HEK293 (cell line): ENCODE measurements around the gene CCDC112.

ENCODE experiments used
- BCL11B ChIP-seq: fragments of 450-650 bp; formaldehyde crosslinking; IDR thresholded peaks from 2 replicates; pipeline ENCODE4 v1.5.1; 2016; ENCODE audit warnings: low read depth, missing biosample characterization, missing genetic modification characterization
- EGR2 ChIP-seq: fragments of 450-650 bp; formaldehyde crosslinking; IDR thresholded peaks from 2 replicates; pipeline ENCODE4 v1.5.1; 2016; ENCODE audit warnings: low read depth, missing biosample characterization, missing genetic modification characterization
- HOXC10 ChIP-seq: sonication (generic); formaldehyde crosslinking; IDR thresholded peaks from 2 replicates; pipeline ENCODE4 v1.8.1; 2023; ENCODE audit warnings: mild to moderate bottlenecking, missing genetic modification reagents
- KLF16 ChIP-seq: fragments of 450-650 bp; formaldehyde crosslinking; IDR thresholded peaks from 2 replicates; pipeline ENCODE4 v1.5.1; 2017; ENCODE audit warnings: missing biosample characterization, missing genetic modification characterization
- OVOL3 ChIP-seq: fragments of 450-650 bp; formaldehyde crosslinking; IDR thresholded peaks from 2 replicates; pipeline ENCODE4 v1.5.1; 2016; ENCODE audit warnings: missing biosample characterization, missing genetic modification characterization
- PRDM1 ChIP-seq: fragments of 450-650 bp; formaldehyde crosslinking; IDR thresholded peaks from 2 replicates; pipeline ENCODE4; 2016; ENCODE audit warnings: missing biosample characterization, missing genetic modification characterization
- SETDB1 ChIP-seq: IDR thresholded peaks from one replicate; pipeline ENCODE4 v1.6.1; 2017; ENCODE audit warnings: mild to moderate bottlenecking, low read length, moderate library complexity, mixed read lengths; ENCODE audit not compliant: insufficient read length
- SP2 ChIP-seq: fragments of 450-650 bp; formaldehyde crosslinking; IDR thresholded peaks from 2 replicates; pipeline ENCODE4 v1.5.1; 2016; ENCODE audit warnings: missing biosample characterization, missing genetic modification characterization
- TRIM28 ChIP-seq: IDR thresholded peaks from 2 replicates; pipeline ENCODE4 v1.6.1; 2011; ENCODE audit warnings: low read length, control low read depth, borderline replicate concordance
- WT1 ChIP-seq: fragments of 450-650 bp; formaldehyde crosslinking; IDR thresholded peaks from 2 replicates; pipeline ENCODE4 v1.5.1; 2016; ENCODE audit warnings: missing biosample characterization, missing genetic modification characterization
- YY2 ChIP-seq: fragments of 450-650 bp; formaldehyde crosslinking; IDR thresholded peaks from 2 replicates; pipeline ENCODE4 v1.5.1; 2016; ENCODE audit warnings: missing biosample characterization, missing genetic modification characterization
- ZFP3 ChIP-seq: fragments of 450-650 bp; formaldehyde crosslinking; IDR thresholded peaks from 2 replicates; pipeline ENCODE4 v1.5.1; 2016; ENCODE audit warnings: low read depth, missing biosample characterization, missing genetic modification characterization
- ZFP69B ChIP-seq: fragments of 450-650 bp; formaldehyde crosslinking; IDR thresholded peaks from 2 replicates; pipeline ENCODE4 v1.5.1; 2016; ENCODE audit warnings: missing biosample characterization, missing genetic modification characterization
- ZNF221 ChIP-seq: fragments of 450-650 bp; formaldehyde crosslinking; IDR thresholded peaks from 2 replicates; pipeline ENCODE4 v1.5.1; 2017; ENCODE audit warnings: missing biosample characterization, missing genetic modification characterization, borderline replicate concordance
- ZNF24 ChIP-seq: fragments of 450-650 bp; formaldehyde crosslinking; IDR thresholded peaks from 2 replicates; pipeline ENCODE4 v1.5.1; 2016; ENCODE audit warnings: missing biosample characterization, missing genetic modification characterization
- ZNF302 ChIP-seq: fragments of 450-650 bp; formaldehyde crosslinking; IDR thresholded peaks from 2 replicates; pipeline ENCODE4 v1.5.1; 2016; ENCODE audit warnings: missing biosample characterization, missing genetic modification characterization, low read depth
- ZNF391 ChIP-seq: fragments of 450-650 bp; formaldehyde crosslinking; IDR thresholded peaks from 2 replicates; pipeline ENCODE4 v1.5.1; 2016; ENCODE audit warnings: low read depth, missing biosample characterization, missing genetic modification characterization, borderline replicate concordance
- ZNF423 ChIP-seq: fragments of 450-650 bp; formaldehyde crosslinking; IDR thresholded peaks from 2 replicates; pipeline ENCODE4 v1.5.1; 2016; ENCODE audit warnings: missing biosample characterization, missing genetic modification characterization
- ZNF488 ChIP-seq: fragments of 450-650 bp; formaldehyde crosslinking; IDR thresholded peaks from 2 replicates; pipeline ENCODE4 v1.5.1; 2016; ENCODE audit warnings: missing biosample characterization, missing genetic modification characterization
- ZNF561 ChIP-seq: fragments of 450-650 bp; IDR thresholded peaks from 2 replicates; pipeline ENCODE4 v1.5.1; 2018; ENCODE audit warnings: missing biosample characterization, missing genetic modification characterization, borderline replicate concordance
- ZNF571 ChIP-seq: fragments of 450-650 bp; formaldehyde crosslinking; IDR thresholded peaks from 2 replicates; pipeline ENCODE4 v1.5.0; 2017; ENCODE audit warnings: missing biosample characterization, missing genetic modification characterization
- ZNF624 ChIP-seq: fragments of 450-650 bp; formaldehyde crosslinking; IDR thresholded peaks from 2 replicates; pipeline ENCODE4 v1.5.1; 2017; ENCODE audit warnings: missing biosample characterization, missing genetic modification characterization
- ZNF626 ChIP-seq: fragments of 450-650 bp; sonication (Bioruptor Pico); formaldehyde crosslinking; IDR thresholded peaks from 2 replicates; pipeline ENCODE4 v1.5.1; 2018; ENCODE audit warnings: missing biosample characterization, missing genetic modification characterization, inconsistent platforms
- ZNF704 ChIP-seq: fragments of 450-650 bp; formaldehyde crosslinking; IDR thresholded peaks from 2 replicates; pipeline ENCODE4 v1.5.1; 2016; ENCODE audit warnings: missing biosample characterization, missing genetic modification characterization
- ZNF747 ChIP-seq: fragments of 450-650 bp; formaldehyde crosslinking; IDR thresholded peaks from 2 replicates; pipeline ENCODE4 v1.5.1; 2016; ENCODE audit warnings: missing biosample characterization, missing genetic modification characterization
- ZNF76 ChIP-seq: fragments of 450-650 bp; formaldehyde crosslinking; IDR thresholded peaks from 2 replicates; pipeline ENCODE4; 2016; ENCODE audit warnings: low read depth, missing biosample characterization, missing genetic modification characterization, borderline replicate concordance
- ZNF837 ChIP-seq: fragments of 450-650 bp; formaldehyde crosslinking; IDR thresholded peaks from 2 replicates; pipeline ENCODE4 v1.5.1; 2016; ENCODE audit warnings: missing biosample characterization, missing genetic modification characterization
- TF ChIP-seq, protein P1 (sequence below): fragments of 450-650 bp; formaldehyde crosslinking; IDR thresholded peaks from 2 replicates; pipeline ENCODE4 v1.5.1; 2016; ENCODE audit warnings: missing biosample characterization, missing genetic modification characterization
- TF ChIP-seq, protein P2 (sequence below): fragments of 450-650 bp; formaldehyde crosslinking; IDR thresholded peaks from 2 replicates; pipeline ENCODE4 v1.5.1; 2016; ENCODE audit warnings: missing biosample characterization, missing genetic modification characterization
- TF ChIP-seq, protein P3 (sequence below): fragments of 450-650 bp; formaldehyde crosslinking; IDR thresholded peaks from 2 replicates; pipeline ENCODE4 v1.5.1; 2016; ENCODE audit warnings: missing biosample characterization, missing genetic modification characterization
- TF ChIP-seq, protein P4 (sequence below): fragments of 450-650 bp; IDR thresholded peaks from 2 replicates; pipeline ENCODE4 v1.5.1; 2018; ENCODE audit warnings: missing biosample characterization, mild to moderate bottlenecking, missing genetic modification characterization

The CCDC112 gene

DNA sequence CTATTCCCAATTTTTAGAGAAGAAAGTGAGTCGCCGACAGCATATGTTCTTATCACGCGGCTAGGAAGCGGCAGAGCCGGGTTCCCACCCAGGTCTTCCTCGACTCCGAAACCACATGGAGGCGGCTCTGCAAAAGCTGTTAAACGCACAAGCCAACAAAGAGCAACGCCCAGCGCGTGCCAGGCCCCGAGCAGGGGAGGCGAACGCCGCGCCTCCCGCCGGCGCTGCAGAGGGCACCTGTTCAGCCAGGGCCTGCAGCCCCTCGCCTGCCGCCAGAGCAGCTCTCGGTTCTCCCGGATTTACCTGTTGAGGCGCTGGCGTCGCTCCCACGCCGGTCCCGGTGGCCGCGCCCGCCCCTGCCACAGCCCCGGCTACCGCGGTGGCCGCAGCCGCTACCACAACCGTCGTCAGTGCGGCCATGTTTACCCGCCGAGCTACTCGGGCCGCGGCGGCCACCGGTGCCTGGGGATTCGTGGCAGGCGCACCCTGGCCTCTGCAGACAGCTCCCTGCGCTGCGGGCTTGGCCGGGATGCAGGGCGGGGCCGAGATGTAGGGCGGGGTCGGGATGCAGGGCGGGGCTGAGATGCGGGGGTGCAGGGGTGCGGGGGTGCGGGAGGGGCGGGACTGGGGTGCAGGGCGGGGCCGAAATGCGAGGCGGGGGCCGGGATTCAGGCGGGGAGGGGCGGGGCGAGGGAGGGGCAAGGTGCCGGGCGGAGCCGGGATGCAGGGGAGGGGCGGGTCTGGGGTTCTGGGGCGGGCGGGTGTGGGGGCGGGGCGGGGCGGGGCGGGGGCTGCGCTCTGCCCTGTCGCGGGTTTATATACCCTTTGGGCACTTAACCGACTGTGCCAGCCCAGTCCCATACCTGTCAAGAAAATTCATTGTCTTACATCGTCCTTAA is at the start of gene CCDC112 (continued):
- TF ChIP-seq, protein P1, sequence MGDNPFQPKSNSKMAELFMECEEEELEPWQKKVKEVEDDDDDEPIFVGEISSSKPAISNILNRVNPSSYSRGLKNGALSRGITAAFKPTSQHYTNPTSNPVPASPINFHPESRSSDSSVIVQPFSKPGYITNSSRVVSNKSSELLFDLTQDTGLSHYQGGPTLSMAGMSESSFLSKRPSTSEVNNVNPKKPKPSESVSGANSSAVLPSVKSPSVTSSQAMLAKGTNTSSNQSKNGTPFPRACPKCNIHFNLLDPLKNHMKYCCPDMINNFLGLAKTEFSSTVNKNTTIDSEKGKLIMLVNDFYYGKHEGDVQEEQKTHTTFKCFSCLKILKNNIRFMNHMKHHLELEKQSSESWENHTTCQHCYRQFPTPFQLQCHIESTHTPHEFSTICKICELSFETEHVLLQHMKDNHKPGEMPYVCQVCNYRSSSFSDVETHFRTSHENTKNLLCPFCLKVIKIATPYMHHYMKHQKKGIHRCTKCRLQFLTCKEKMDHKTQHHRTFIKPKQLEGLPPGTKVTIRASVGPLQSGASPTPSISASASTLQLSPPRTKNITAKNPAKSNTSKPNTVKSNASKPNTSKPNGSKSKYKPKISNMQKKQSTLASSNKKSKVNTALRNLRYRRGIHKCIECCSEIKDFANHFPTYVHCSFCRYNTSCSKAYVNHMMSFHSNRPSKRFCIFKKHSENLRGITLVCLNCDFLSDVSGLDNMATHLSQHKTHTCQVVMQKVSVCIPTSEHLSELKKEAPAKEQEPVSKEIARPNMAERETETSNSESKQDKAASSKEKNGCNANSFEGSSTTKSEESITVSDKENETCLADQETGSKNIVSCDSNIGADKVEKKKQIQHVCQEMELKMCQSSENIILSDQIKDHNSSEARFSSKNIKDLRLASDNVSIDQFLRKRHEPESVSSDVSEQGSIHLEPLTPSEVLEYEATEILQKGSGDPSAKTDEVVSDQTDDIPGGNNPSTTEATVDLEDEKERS (tag by site-specific recombination) = no peak
- TF ChIP-seq ZNF423 (tag by site-specific recombination) (no peak), EGR2 (tag by site-specific recombination) (peak; percentile 36; the same call in 1 of the 2 replicates), ZNF704 (tag by site-specific recombination) (no peak), PRDM1 (tag by site-specific recombination) (no peak), KLF16 (tag by site-specific recombination) (no peak), TRIM28 (no peak), ZFP3 (tag by site-specific recombination) (no peak), WT1 (tag by site-specific recombination) (no peak), YY2 (tag by site-specific recombination) (peak; percentile 69; the same call in 1 of the 2 replicates), ZNF391 (tag by site-specific recombination) (no peak), ZNF221 (tag by site-specific recombination) (no peak), ZNF561 (tag by site-specific recombination) (peak; percentile 86; the same call in 1 of the 2 replicates), BCL11B (tag by site-specific recombination) (no peak), OVOL3 (tag by site-specific recombination) (no peak), ZNF488 (tag by site-specific recombination) (no peak), ZNF76 (peak; percentile 44; the same call in 1 of the 2 replicates), ZNF837 (tag by site-specific recombination) (no peak), ZNF302 (tag by site-specific recombination) (no peak), ZNF624 (no peak), SETDB1 (no peak), ZFP69B (tag by site-specific recombination) (peak; percentile 26; the same call in 1 of the 2 replicates), HOXC10 (CRISPR knock-in tag) (no peak), ZNF571 (no peak), ZNF626 (no peak), ZNF747 (no peak), ZNF24 (tag by site-specific recombination) (no peak), SP2 (peak; percentile 39)
- TF ChIP-seq, protein P2, sequence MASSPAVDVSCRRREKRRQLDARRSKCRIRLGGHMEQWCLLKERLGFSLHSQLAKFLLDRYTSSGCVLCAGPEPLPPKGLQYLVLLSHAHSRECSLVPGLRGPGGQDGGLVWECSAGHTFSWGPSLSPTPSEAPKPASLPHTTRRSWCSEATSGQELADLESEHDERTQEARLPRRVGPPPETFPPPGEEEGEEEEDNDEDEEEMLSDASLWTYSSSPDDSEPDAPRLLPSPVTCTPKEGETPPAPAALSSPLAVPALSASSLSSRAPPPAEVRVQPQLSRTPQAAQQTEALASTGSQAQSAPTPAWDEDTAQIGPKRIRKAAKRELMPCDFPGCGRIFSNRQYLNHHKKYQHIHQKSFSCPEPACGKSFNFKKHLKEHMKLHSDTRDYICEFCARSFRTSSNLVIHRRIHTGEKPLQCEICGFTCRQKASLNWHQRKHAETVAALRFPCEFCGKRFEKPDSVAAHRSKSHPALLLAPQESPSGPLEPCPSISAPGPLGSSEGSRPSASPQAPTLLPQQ (tag by site-specific recombination) = peak; percentile 61; the same call in 1 of the 2 replicates
- TF ChIP-seq, protein P3, sequence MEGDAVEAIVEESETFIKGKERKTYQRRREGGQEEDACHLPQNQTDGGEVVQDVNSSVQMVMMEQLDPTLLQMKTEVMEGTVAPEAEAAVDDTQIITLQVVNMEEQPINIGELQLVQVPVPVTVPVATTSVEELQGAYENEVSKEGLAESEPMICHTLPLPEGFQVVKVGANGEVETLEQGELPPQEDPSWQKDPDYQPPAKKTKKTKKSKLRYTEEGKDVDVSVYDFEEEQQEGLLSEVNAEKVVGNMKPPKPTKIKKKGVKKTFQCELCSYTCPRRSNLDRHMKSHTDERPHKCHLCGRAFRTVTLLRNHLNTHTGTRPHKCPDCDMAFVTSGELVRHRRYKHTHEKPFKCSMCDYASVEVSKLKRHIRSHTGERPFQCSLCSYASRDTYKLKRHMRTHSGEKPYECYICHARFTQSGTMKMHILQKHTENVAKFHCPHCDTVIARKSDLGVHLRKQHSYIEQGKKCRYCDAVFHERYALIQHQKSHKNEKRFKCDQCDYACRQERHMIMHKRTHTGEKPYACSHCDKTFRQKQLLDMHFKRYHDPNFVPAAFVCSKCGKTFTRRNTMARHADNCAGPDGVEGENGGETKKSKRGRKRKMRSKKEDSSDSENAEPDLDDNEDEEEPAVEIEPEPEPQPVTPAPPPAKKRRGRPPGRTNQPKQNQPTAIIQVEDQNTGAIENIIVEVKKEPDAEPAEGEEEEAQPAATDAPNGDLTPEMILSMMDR (tag by site-specific recombination) = peak; percentile 74
- TF ChIP-seq, protein P4, sequence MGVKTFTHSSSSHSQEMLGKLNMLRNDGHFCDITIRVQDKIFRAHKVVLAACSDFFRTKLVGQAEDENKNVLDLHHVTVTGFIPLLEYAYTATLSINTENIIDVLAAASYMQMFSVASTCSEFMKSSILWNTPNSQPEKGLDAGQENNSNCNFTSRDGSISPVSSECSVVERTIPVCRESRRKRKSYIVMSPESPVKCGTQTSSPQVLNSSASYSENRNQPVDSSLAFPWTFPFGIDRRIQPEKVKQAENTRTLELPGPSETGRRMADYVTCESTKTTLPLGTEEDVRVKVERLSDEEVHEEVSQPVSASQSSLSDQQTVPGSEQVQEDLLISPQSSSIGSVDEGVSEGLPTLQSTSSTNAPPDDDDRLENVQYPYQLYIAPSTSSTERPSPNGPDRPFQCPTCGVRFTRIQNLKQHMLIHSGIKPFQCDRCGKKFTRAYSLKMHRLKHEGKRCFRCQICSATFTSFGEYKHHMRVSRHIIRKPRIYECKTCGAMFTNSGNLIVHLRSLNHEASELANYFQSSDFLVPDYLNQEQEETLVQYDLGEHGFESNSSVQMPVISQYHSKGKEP (tag by site-specific recombination) = no peak
